ELF-1 (cell line): ENCODE measurements around the gene KICS2.
A peak's percentile ranks its signal among the peaks of the same experiment; 100 is the strongest.
"Not testable (repeated sequence)": the region's sequence is repeated elsewhere in the genome, so short reads cannot be mapped to it uniquely, and the experiment has no call there.

Experiments used
- DNase-seq: peaks from one replicate; pipeline ENCODE4 v3.0.0-alpha.2; 2016; ENCODE audit warnings: low read depth, low spot score

Gene KICS2

GRCh38 chr12:64222009-64222765 is at the start of gene KICS2:
Gene KICS2 (minus strand): TSS chr12:64222296. CDS start chr12:64222237, 59 bp downstream.
- DNase-seq = peak; percentile 97

DNA sequence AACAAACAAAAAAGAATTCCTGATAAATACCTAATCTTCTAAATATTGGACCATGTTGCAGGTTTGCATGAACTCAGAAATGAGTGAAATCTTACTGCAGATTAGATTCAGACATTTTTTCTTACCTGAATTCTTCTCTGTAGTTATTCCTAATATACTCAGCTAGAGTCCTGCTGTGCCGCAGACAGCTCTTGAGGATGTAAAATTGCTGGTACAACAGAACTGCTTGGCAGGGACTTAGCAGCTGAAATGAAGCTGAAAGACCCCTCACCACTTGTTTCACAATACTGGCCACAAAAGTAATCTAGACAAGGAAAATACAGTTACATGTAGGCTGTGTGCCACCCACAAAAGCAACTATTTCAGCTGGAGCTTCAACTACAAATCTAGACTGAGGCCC is 48.3 kb upstream of the KICS2 start:
- DNase-seq = no peak

GRCh38 chr12:64269161-64269560 is 47.1 kb upstream of the KICS2 start:
- DNase-seq = no peak

DNA sequence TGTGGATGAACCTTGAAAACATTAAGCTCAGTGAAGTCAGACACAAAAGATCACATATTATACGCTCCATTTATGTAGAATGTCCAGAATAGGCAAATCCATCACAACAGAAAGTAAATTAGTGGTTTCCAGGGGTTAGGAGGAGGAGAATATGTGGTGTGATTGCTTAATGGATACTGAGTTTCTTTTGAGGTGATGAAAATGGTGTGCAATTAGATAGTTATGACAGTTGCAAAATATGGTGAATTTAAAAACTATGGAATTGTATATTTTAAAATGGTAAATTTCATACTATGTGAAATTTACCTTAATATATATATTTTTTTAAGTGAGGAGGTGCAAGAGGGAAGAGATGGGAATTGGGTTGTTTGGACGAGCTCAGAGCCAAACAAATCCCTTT is 46.3 kb upstream of the KICS2 start:
- DNase-seq = no peak

- no peak for DNase-seq
These were observed 43.7 kb upstream of the KICS2 start for GRCh38 chr12:64265839-64266238.

GRCh38 chr12:64261813-64262212 is 39.7 kb upstream of the KICS2 start:
- no peak for DNase-seq

DNA sequence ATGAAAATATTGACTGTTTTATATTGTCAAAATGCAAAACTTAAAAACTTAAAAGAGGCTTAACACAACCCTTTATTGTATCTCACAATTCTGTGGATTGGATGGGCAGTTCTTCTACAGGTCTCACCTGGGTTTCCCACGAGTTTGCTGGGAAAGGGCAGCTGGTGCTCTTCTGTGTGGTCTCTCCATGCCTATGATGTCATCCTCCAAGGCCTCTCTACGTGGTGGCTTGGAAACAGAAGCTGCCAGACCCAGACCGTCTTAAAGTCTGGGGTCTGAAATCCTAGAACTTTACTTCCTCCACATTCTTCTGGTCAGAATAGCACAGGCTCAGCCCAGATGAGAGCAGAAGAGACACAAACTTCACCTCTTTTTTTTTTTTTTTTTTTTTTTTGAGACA is 36.5 kb upstream of the KICS2 start:
- peak; percentile 10 for DNase-seq

- no peak for DNase-seq
These were observed 34.2 kb upstream of the KICS2 start for GRCh38 chr12:64256166-64256800.

DNA sequence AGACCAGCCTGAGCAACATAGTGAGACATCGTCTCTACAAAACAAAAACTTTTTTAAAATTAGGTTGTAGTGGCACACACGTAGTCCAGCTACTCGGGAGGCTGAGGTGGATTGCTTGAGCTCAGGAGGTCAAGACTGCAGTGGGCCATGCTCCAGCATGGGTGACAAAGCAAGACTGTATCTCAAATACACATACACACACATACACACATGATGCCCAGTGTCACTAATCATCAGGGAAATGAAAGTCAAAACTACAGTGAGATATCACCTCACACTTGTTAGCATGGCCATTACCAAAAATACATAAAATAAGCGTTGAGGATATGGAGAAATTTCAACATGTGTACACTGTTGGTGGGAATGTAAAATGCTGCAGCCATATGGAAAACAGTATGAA is 33.2 kb upstream of the KICS2 start:
- DNase-seq = no peak

- no peak for DNase-seq
These were observed 31.3 kb upstream of the KICS2 start for GRCh38 chr12:64253356-64253755.

DNA sequence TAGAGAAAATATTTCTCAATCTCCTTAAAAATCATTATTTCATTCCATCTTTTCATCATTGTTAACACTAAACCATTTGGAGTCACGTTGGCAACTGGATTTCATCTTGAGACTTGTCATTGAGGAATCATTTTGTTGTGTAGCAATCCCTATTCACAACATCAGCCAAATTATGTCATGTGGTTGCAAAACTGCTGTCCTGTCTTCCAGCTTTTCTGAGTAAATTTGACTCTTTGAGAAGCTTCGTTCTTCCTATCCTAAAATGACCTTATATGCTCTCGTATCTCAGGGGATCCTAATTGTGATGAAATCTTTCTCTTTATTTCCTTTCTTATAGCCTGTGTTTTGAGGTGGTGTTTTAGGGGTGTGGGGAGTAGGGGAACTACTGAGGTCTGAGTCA is 30.6 kb upstream of the KICS2 start:
- no peak for DNase-seq

GRCh38 chr12:64243809-64244208 is 21.7 kb upstream of the KICS2 start:
- DNase-seq = peak; percentile 21

- DNase-seq = no peak
These were observed 18.7 kb upstream of the KICS2 start for GRCh38 chr12:64240781-64241180.

DNA sequence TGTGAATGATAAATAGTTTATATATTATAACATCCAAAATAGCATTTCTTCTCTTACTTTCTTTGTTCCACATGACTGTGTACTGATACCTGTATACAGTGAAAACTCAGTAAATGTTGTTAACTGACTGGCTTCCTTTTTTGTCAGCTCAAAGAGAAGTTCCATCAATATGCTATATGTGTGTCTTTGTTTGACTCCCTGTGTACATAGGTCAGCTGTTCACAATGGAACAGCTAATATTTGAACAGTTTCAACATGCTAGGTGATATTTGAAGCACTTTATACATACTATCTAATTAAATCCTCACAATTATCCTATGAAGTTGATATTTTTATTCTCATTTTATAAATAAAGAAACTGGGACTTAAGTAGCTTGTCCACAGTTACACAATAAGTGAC is 15.3 kb upstream of the KICS2 start:
- no peak for DNase-seq

DNA sequence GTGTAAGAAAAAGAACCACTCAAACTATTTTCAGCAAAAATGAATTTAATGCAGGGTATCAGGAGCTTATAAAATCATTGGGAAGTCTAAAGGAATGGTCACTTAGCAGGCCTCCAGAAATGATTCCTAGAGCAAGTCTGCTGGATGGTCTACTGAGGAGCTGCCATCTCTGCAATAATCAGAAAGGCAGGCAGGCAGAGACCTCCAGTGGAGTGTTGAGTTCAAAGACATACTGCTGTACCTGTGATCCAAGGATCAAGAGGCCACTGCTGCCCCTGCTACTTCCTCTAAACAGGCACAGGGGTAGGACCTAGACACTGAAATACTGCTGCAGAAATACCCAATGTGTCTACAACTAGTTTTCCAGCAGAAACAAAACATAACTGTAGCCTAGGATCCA is 14.5 kb upstream of the KICS2 start:
- DNase-seq = no peak

- no peak for DNase-seq
These were observed 10.1 kb upstream of the KICS2 start for GRCh38 chr12:64232196-64232595.

GRCh38 chr12:64229796-64230195 is 7.7 kb upstream of the KICS2 start:
- DNase-seq = no peak

DNA sequence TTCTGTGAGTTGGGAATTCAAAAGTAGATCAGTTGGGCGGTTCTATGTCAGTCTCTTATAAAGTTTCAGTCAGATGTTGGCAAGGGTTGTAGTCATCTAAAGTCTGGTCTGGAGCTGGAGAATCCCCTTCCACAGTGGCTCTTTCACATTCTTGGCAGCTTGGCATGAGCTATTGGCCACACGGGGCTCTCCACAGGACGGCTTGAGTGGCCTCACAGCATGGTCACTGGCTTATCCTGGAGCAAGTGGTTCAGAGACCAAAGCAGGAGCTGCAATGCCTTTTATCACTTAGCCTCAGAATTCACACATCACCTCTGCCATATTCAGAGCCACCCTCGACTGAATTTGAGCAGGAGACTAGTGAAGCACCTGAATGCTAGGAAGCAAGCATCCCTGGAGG is 7.1 kb upstream of the KICS2 start:
- DNase-seq = peak; percentile 3

DNA sequence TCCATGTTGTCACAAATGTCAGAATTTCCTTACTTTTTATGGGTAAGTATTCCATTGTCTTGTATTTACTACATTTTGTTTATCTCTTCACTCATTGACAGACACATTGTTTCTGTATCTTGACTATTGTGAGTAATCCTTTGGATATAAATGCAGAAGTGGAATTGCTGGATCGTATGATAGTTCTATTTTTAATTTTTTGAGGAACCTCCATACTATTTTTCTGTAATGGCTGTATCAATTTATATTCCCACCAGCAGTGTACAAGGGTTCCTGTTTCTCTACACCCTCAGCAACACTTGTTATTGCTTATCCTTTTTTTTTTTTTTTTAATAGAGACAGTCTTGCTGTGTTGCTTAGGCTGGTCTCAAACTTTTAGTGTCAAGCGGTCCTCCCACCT is 3.5 kb upstream of the KICS2 start:
- DNase-seq = no peak

- peak; percentile 91 for DNase-seq
These were observed 466 bp downstream of the KICS2 start for GRCh38 chr12:64221651-64222008.

- DNase-seq = no peak
These were observed 2.0 kb downstream of the KICS2 start for GRCh38 chr12:64220046-64220445.

DNA sequence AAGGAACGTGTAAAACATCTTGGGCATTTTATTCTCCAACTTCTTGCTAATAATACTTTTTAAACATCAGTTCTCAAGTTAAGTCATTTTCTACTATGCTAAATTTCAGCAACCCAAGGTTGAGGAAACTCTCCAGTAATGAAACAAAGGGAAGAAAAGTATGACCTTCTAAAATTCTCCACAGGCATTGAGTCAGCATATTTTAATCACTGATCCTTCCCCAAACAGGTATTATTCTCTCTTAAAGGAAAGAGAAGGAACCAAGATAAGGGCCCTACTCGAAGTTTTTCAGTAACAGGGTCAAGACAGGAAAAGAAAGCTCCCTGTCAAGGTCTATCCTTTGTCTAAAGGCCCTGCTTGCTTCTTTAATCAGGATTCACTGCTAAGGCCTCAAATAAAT is 3.0 kb downstream of the KICS2 start:
- no peak for DNase-seq

DNA sequence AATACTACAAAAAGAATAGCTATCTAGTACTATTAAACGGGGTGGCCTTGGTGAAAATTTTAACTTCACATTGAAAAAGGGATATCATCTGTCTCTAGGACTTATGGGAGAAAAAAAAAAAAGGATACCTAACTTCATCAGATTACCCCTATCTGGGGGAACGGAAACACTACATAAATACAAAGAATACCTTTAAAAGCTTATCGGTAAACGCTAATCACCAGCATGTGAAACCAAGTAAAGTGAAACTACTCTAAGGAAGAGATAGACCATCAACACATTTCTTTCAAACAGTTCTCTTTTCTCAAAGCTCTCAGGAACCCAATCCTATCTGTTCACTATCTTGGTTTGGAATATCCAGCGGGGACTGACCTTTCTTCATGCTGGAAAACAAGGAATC is 3.5 kb downstream of the KICS2 start:
- no peak for DNase-seq

DNA sequence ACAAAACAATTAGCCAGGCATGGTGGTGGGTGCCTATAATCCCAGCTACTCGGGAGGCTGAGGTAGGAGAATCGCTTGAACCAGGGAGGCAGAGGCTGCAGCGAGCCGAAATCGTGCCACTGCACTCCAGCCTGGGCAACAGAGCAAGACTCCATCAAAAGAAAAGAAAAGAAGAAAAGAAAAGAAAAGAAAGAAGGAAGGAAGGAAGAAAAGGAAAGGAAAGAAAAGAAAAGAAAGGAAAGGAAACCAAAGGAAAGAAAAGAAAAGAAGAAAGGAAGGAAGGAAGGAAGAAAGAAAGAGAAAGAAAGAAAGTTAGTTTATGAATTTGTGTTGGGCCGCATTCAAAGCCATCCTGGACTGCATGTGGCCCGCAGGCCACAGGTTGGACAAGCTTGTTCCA is 4.5 kb downstream of the KICS2 start:
- not testable (repeated sequence) for DNase-seq
